K562 (cell line): Measurements from ENCODE around the gene CNPY4. TPM values are rescaled to one million over a fixed set of nuclear protein-coding genes. Genes with fewer than 3 reads are reported as not detected.
A peak's percentile ranks its signal among the peaks of the same experiment; 100 is the strongest.

ENCODE experiments used
- FOXP1 ChIP-seq: sonication (generic); formaldehyde crosslinking; IDR thresholded peaks from 2 replicates; pipeline ENCODE4 v1.8.0; 2022; ENCODE audit warnings: mild to moderate bottlenecking, missing genetic modification reagents
- HSF4 ChIP-seq: fragments of 250-450 bp; sonication (Bioruptor Pico); IDR thresholded peaks from 2 replicates; pipeline ENCODE4 v2.1.2; 2022; ENCODE audit warnings: mild to moderate bottlenecking, moderate library complexity, borderline replicate concordance
- ILF3 ChIP-seq: fragments of 450-650 bp; IDR thresholded peaks from 2 replicates; pipeline ENCODE4 v1.6.1; 2018; ENCODE audit warnings: antibody characterized with exemption, mild to moderate bottlenecking, moderate library complexity, borderline replicate concordance
- KAT7 ChIP-seq: sonication (generic); formaldehyde crosslinking; IDR thresholded peaks from 2 replicates; pipeline ENCODE4 v1.8.0; 2022; ENCODE audit warnings: missing genetic modification reagents, mild to moderate bottlenecking, borderline replicate concordance
- PML ChIP-seq: IDR thresholded peaks from 2 replicates; pipeline ENCODE4 v1.6.1; 2012; ENCODE audit warnings: low read length, inconsistent platforms
- POLR2H ChIP-seq: IDR thresholded peaks from 2 replicates; pipeline ENCODE4 v1.6.1; 2016; ENCODE audit warnings: missing genetic modification characterization, low read depth, mild to moderate bottlenecking, control low read depth, missing compliant biosample characterization, moderate library complexity
- PRMT5 ChIP-seq: sonication (generic); formaldehyde crosslinking; IDR thresholded peaks from 2 replicates; pipeline ENCODE4 v1.5.0; 2020; ENCODE audit warnings: missing genetic modification reagents
- PTTG1 ChIP-seq: fragments of 450-650 bp; IDR thresholded peaks from 2 replicates; pipeline ENCODE4 v1.6.1; 2016; ENCODE audit warnings: low read depth, mild to moderate bottlenecking, missing genetic modification characterization, missing compliant biosample characterization
- SIX5 ChIP-seq, 2 experiments: IDR thresholded peaks; 2 replicates each; pipeline ENCODE4 v1.6.1; 2011; ENCODE audit warnings: low read length in 2 of 2, borderline replicate concordance in 1 of 2, low read depth in 1 of 2, mild to moderate bottlenecking in 1 of 2, moderate library complexity in 1 of 2; ENCODE audit not compliant: insufficient read depth in 1 of 2
- SNIP1 ChIP-seq: fragments of 450-650 bp; IDR thresholded peaks from 2 replicates; pipeline ENCODE4 v1.7.1; 2017; ENCODE audit warnings: low read depth, mild to moderate bottlenecking
- XRCC3 ChIP-seq: fragments of 450-650 bp; IDR thresholded peaks from 2 replicates; pipeline ENCODE4 v1.6.1; 2017; ENCODE audit warnings: mild to moderate bottlenecking, moderate library complexity
- polyA plus RNA-seq, 8 experiments: library from polyadenylated mRNA; depleted of rRNA in 4 of 8; stranded (reverse) in 5 of 8; unstranded in 3 of 8; fragments of >200 nt; fragmentation: Nextera tagmentation in 2 of 8; fragmentation: Illumina TruSeq in 1 of 8; extraction: Ambion mirVana in 2 of 8; extraction: Trizol in 1 of 8; gene quantifications; 2 replicates each; pipeline versions ENCODE4 v1.2.1 to v1.2.3, GENCODE V29; 2011 to 2014; ENCODE audit warnings: inconsistent platforms in 1 of 8, missing spikeins in 1 of 8
- total RNA-seq, 7 experiments: library from RNA; depleted of rRNA in 6 of 7; stranded (reverse); fragments of >200 nt in 6 of 7; fragmentation: Illumina TruSeq in 2 of 7; extraction: Trizol in 2 of 7; gene quantifications; 2 replicates each; pipeline versions ENCODE4 v1.2.1 to v1.2.3, GENCODE V29; 2011 to 2021; ENCODE audit warnings: low replicate concordance in 1 of 7
- TF ChIP-seq, protein P1 (sequence below): fragments of 200-600 bp; sonication (generic); IDR thresholded peaks from one replicate; pipeline ENCODE4 v1.6.1; 2012; ENCODE audit warnings: mild to moderate bottlenecking, low read depth, low read length, inconsistent platforms
- TF ChIP-seq, protein P2 (sequence below): fragments of 250-450 bp; sonication (Bioruptor Pico); IDR thresholded peaks from 2 replicates; pipeline ENCODE4 v1.8.0; 2022; ENCODE audit warnings: moderate library complexity, mild to moderate bottlenecking, inconsistent platforms
- TF ChIP-seq, protein P3 (sequence below), 2 experiments: fragments of 450-650 bp; IDR thresholded peaks; 2 replicates each; pipeline ENCODE4 v1.6.1; 2016

Gene CNPY4
- total and polyA plus RNA-seq, 9 of the 15 experiments (the other 6 are each of a cell fraction or from before 2014, with no cell fraction given): 1.9 to 11.2 (median 7.0) TPM

DNA sequence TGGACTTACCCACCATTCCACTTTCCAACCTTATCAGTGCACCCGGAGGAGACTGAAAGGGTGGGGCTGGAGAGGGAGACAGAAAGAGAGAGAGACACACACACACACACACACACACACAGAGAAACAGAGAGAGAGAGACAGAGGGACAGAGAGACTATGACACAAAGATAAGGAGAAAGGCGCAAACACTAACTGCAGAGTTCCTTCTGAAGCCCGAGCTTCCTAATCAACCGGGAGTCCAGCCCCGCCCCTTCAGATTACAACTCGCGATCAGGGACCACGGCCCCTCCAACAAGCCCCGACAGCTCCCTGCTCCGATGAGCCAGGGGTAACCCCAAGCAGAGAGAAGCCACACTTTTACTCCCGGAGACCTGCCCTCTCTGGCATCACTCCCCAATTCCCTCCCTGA lies 48.5 kb downstream of the CNPY4 start (continued):
- TF ChIP-seq, protein P1, sequence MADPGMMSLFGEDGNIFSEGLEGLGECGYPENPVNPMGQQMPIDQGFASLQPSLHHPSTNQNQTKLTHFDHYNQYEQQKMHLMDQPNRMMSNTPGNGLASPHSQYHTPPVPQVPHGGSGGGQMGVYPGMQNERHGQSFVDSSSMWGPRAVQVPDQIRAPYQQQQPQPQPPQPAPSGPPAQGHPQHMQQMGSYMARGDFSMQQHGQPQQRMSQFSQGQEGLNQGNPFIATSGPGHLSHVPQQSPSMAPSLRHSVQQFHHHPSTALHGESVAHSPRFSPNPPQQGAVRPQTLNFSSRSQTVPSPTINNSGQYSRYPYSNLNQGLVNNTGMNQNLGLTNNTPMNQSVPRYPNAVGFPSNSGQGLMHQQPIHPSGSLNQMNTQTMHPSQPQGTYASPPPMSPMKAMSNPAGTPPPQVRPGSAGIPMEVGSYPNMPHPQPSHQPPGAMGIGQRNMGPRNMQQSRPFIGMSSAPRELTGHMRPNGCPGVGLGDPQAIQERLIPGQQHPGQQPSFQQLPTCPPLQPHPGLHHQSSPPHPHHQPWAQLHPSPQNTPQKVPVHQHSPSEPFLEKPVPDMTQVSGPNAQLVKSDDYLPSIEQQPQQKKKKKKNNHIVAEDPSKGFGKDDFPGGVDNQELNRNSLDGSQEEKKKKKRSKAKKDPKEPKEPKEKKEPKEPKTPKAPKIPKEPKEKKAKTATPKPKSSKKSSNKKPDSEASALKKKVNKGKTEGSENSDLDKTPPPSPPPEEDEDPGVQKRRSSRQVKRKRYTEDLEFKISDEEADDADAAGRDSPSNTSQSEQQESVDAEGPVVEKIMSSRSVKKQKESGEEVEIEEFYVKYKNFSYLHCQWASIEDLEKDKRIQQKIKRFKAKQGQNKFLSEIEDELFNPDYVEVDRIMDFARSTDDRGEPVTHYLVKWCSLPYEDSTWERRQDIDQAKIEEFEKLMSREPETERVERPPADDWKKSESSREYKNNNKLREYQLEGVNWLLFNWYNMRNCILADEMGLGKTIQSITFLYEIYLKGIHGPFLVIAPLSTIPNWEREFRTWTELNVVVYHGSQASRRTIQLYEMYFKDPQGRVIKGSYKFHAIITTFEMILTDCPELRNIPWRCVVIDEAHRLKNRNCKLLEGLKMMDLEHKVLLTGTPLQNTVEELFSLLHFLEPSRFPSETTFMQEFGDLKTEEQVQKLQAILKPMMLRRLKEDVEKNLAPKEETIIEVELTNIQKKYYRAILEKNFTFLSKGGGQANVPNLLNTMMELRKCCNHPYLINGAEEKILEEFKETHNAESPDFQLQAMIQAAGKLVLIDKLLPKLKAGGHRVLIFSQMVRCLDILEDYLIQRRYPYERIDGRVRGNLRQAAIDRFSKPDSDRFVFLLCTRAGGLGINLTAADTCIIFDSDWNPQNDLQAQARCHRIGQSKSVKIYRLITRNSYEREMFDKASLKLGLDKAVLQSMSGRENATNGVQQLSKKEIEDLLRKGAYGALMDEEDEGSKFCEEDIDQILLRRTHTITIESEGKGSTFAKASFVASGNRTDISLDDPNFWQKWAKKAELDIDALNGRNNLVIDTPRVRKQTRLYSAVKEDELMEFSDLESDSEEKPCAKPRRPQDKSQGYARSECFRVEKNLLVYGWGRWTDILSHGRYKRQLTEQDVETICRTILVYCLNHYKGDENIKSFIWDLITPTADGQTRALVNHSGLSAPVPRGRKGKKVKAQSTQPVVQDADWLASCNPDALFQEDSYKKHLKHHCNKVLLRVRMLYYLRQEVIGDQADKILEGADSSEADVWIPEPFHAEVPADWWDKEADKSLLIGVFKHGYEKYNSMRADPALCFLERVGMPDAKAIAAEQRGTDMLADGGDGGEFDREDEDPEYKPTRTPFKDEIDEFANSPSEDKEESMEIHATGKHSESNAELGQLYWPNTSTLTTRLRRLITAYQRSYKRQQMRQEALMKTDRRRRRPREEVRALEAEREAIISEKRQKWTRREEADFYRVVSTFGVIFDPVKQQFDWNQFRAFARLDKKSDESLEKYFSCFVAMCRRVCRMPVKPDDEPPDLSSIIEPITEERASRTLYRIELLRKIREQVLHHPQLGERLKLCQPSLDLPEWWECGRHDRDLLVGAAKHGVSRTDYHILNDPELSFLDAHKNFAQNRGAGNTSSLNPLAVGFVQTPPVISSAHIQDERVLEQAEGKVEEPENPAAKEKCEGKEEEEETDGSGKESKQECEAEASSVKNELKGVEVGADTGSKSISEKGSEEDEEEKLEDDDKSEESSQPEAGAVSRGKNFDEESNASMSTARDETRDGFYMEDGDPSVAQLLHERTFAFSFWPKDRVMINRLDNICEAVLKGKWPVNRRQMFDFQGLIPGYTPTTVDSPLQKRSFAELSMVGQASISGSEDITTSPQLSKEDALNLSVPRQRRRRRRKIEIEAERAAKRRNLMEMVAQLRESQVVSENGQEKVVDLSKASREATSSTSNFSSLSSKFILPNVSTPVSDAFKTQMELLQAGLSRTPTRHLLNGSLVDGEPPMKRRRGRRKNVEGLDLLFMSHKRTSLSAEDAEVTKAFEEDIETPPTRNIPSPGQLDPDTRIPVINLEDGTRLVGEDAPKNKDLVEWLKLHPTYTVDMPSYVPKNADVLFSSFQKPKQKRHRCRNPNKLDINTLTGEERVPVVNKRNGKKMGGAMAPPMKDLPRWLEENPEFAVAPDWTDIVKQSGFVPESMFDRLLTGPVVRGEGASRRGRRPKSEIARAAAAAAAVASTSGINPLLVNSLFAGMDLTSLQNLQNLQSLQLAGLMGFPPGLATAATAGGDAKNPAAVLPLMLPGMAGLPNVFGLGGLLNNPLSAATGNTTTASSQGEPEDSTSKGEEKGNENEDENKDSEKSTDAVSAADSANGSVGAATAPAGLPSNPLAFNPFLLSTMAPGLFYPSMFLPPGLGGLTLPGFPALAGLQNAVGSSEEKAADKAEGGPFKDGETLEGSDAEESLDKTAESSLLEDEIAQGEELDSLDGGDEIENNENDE: no peak
- no peak for TF ChIP-seq SIX5 (IDR thresholded peaks at IDR 0.05; ENCODE audit: borderline replicate concordance in 1 of 2, insufficient read depth in 1 of 2, low read depth in 1 of 2, low read length in 2 of 2)
- no peak for TF ChIP-seq XRCC3
- TF ChIP-seq SNIP1: peak; percentile 41; the same call in 1 of the 2 replicates
- TF ChIP-seq, protein P2, sequence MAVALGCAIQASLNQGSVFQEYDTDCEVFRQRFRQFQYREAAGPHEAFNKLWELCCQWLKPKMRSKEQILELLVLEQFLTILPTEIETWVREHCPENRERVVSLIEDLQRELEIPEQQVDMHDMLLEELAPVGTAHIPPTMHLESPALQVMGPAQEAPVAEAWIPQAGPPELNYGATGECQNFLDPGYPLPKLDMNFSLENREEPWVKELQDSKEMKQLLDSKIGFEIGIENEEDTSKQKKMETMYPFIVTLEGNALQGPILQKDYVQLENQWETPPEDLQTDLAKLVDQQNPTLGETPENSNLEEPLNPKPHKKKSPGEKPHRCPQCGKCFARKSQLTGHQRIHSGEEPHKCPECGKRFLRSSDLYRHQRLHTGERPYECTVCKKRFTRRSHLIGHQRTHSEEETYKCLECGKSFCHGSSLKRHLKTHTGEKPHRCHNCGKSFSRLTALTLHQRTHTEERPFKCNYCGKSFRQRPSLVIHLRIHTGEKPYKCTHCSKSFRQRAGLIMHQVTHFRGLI (CRISPR knock-in tag): no peak
- peak; percentile 83 for TF ChIP-seq FOXP1
- no peak for TF ChIP-seq POLR2H (tag)
- TF ChIP-seq PRMT5 (CRISPR knock-in tag): no peak
- TF ChIP-seq, protein P3, sequence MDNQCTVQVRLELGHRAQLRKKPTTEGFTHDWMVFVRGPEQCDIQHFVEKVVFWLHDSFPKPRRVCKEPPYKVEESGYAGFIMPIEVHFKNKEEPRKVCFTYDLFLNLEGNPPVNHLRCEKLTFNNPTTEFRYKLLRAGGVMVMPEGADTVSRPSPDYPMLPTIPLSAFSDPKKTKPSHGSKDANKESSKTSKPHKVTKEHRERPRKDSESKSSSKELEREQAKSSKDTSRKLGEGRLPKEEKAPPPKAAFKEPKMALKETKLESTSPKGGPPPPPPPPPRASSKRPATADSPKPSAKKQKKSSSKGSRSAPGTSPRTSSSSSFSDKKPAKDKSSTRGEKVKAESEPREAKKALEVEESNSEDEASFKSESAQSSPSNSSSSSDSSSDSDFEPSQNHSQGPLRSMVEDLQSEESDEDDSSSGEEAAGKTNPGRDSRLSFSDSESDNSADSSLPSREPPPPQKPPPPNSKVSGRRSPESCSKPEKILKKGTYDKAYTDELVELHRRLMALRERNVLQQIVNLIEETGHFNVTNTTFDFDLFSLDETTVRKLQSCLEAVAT (IDR thresholded peaks at IDR 0.05): peak; percentile 96 to 97
- TF ChIP-seq KAT7 (CRISPR knock-in tag): no peak
- no peak for TF ChIP-seq ILF3
- no peak for TF ChIP-seq PTTG1 (tag)
- TF ChIP-seq HSF4 (CRISPR knock-in tag): no peak
- no peak for TF ChIP-seq PML
